ENCODE measurements around the gene CCNI2.

CCNI2 gene

DNA sequence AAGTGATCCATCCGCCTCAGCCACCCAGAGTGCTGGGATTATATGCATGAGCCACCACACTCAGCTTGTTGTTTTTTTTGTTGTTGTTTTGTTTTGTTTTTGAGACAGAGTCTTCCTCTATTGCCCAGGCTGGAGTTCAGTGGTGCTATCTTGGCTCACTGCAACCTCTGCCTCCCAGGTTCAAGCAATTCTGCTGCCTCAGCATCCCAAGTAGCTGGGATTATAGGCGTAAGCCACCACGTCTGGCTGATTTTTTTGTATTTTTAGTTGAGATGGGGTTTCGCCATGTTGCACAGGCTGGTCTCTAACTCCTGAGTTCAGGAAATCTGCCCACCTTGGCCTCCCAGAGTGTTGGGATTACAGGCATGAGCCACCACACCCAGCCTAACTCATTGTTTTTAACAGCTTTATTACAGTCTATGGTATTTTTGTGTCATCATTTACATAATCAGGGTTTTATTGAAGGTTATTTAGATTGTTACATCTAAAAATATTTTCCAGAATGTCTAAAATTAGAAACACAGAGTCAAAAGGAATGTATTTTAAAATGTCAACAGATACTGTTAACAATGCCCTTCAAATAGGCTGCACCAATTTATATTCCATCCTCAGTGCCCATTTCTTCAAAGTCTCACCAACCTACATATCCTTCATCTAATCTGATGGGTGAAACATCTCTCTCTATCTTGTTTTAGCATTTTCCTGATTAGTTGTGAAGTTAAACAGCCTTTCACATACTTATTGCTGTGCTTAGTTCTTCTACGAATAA, 28.5 kb upstream of the CCNI2 start:
- no peak for DNase-seq (ENCODE audit: low spot score)
- H3K27ac ChIP-seq (ENCODE audit: poor library complexity, severe bottlenecking) = no peak overlapping the region
- H3K36me3 ChIP-seq (ENCODE audit: low read depth) = peaks cover 41% of the 10 kb centered on the region
- no peaks in the 10 kb centered on the region for H3K9me3 ChIP-seq (ENCODE audit: severe bottlenecking)
- TF ChIP-seq, protein P1, sequence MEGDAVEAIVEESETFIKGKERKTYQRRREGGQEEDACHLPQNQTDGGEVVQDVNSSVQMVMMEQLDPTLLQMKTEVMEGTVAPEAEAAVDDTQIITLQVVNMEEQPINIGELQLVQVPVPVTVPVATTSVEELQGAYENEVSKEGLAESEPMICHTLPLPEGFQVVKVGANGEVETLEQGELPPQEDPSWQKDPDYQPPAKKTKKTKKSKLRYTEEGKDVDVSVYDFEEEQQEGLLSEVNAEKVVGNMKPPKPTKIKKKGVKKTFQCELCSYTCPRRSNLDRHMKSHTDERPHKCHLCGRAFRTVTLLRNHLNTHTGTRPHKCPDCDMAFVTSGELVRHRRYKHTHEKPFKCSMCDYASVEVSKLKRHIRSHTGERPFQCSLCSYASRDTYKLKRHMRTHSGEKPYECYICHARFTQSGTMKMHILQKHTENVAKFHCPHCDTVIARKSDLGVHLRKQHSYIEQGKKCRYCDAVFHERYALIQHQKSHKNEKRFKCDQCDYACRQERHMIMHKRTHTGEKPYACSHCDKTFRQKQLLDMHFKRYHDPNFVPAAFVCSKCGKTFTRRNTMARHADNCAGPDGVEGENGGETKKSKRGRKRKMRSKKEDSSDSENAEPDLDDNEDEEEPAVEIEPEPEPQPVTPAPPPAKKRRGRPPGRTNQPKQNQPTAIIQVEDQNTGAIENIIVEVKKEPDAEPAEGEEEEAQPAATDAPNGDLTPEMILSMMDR (IDR thresholded peaks at IDR 0.05; ENCODE audit: poor library complexity, severe bottlenecking) = no peak
- H3K4me3 ChIP-seq (ENCODE audit: severe bottlenecking) = no peak overlapping the region
- H3K27me3 ChIP-seq (ENCODE audit: insufficient read depth, poor library complexity, severe bottlenecking) = no peaks in the 10 kb centered on the region
- H3K4me1 ChIP-seq (ENCODE audit: insufficient read depth, poor library complexity, severe bottlenecking) = no peaks in the 10 kb centered on the region
- ATAC-seq (ENCODE audit: low read depth) = no peak

DNA sequence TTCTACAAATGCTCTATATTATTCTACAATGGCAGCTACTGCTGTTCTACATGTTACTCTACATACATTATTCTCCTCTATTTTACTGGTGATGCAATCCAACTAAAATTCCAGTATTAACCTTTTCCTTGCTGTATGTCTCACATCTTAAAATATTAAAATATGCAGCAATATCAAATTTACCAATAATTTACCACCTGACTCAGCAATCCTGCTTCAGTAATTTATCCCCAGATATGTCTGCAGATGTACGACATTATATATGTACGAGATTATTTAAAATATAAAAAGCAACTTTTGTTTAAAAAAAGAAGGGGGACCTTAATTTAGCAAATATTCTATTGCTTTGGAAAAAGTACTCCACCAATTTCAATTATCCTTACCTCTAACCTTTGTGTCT, 21.5 kb upstream of the CCNI2 start:
- Histone ChIP-seq H3K27ac (ENCODE audit: poor library complexity, severe bottlenecking) (no peak overlapping the region), H3K36me3 (ENCODE audit: low read depth) (peaks cover 29% of the 10 kb centered on the region), H3K9me3 (ENCODE audit: severe bottlenecking) (no peaks in the 10 kb centered on the region), H3K4me1 (ENCODE audit: insufficient read depth, poor library complexity, severe bottlenecking) (no peaks in the 10 kb centered on the region), H3K4me3 (ENCODE audit: severe bottlenecking) (no peak overlapping the region), H3K27me3 (ENCODE audit: insufficient read depth, poor library complexity, severe bottlenecking) (no peaks in the 10 kb centered on the region)
- DNase-seq (ENCODE audit: low spot score) (no peak), ATAC-seq (ENCODE audit: low read depth) (no peak)
- TF ChIP-seq, protein P1 (IDR thresholded peaks at IDR 0.05; ENCODE audit: poor library complexity, severe bottlenecking) = no peak

GRCh38 chr5:132729896-132730295, 17.3 kb upstream of the CCNI2 start:
- no peak for DNase-seq (ENCODE audit: low spot score)
- Histone ChIP-seq H3K4me1 (ENCODE audit: insufficient read depth, poor library complexity, severe bottlenecking) (no peaks in the 10 kb centered on the region), H3K36me3 (ENCODE audit: low read depth) (peaks cover 40% of the 10 kb centered on the region), H3K4me3 (ENCODE audit: severe bottlenecking) (no peak overlapping the region), H3K27ac (ENCODE audit: poor library complexity, severe bottlenecking) (no peak overlapping the region), H3K27me3 (ENCODE audit: insufficient read depth, poor library complexity, severe bottlenecking) (no peaks in the 10 kb centered on the region), H3K9me3 (ENCODE audit: severe bottlenecking) (no peaks in the 10 kb centered on the region)
- ATAC-seq (ENCODE audit: low read depth) = no peak
- TF ChIP-seq, protein P1 (IDR thresholded peaks at IDR 0.05; ENCODE audit: poor library complexity, severe bottlenecking) = no peak

GRCh38 chr5:132733499-132734148, 13.6 kb upstream of the CCNI2 start:
- Histone ChIP-seq H3K4me3 (ENCODE audit: severe bottlenecking) (no peak overlapping the region), H3K36me3 (ENCODE audit: low read depth) (peaks cover 25% of the 10 kb centered on the region), H3K27me3 (ENCODE audit: insufficient read depth, poor library complexity, severe bottlenecking) (no peaks in the 10 kb centered on the region), H3K27ac (ENCODE audit: poor library complexity, severe bottlenecking) (no peak overlapping the region), H3K9me3 (ENCODE audit: severe bottlenecking) (no peaks in the 10 kb centered on the region), H3K4me1 (ENCODE audit: insufficient read depth, poor library complexity, severe bottlenecking) (peaks cover 8% of the 10 kb centered on the region)
- ATAC-seq (ENCODE audit: low read depth) = no peak
- no peak for DNase-seq (ENCODE audit: low spot score)
- TF ChIP-seq, protein P1 (IDR thresholded peaks at IDR 0.05; ENCODE audit: poor library complexity, severe bottlenecking) = no peak

GRCh38 chr5:132734687-132735086, 12.5 kb upstream of the CCNI2 start:
- H3K4me3 ChIP-seq (ENCODE audit: severe bottlenecking) = no peak overlapping the region
- H3K36me3 ChIP-seq (ENCODE audit: low read depth) = peaks cover 25% of the 10 kb centered on the region
- H3K4me1 ChIP-seq (ENCODE audit: insufficient read depth, poor library complexity, severe bottlenecking) = peaks cover 8% of the 10 kb centered on the region
- no peaks in the 10 kb centered on the region for H3K27me3 ChIP-seq (ENCODE audit: insufficient read depth, poor library complexity, severe bottlenecking)
- ATAC-seq (ENCODE audit: low read depth) (no peak), DNase-seq (ENCODE audit: low spot score) (no peak)
- H3K9me3 ChIP-seq (ENCODE audit: severe bottlenecking) = no peaks in the 10 kb centered on the region
- H3K27ac ChIP-seq (ENCODE audit: poor library complexity, severe bottlenecking) = no peak overlapping the region
- TF ChIP-seq, protein P1 (IDR thresholded peaks at IDR 0.05; ENCODE audit: poor library complexity, severe bottlenecking) = no peak
